Stimulated activated CD4-positive, alpha-beta T cell treated with anti-CD3 and anti-CD28 coated beads, Interleukin-1b, Interleukin-23, amount 100 ng/mL, for 1 hour (primary cell): ENCODE results near the gene SPATA25.
A peak's percentile ranks its signal among the peaks of the same experiment; 100 is the strongest.
"Not testable (repeated sequence)": the region's sequence is repeated elsewhere in the genome, so short reads cannot be mapped to it uniquely, and the experiment has no call there.

ENCODE experiments used
- DNase-seq, 2 donors: peaks; one replicate each; pipeline ENCODE4 v3.0.0-alpha.2; 2020; ENCODE audit warnings: low read depth in 2 of 2

SPATA25 gene, protein sequence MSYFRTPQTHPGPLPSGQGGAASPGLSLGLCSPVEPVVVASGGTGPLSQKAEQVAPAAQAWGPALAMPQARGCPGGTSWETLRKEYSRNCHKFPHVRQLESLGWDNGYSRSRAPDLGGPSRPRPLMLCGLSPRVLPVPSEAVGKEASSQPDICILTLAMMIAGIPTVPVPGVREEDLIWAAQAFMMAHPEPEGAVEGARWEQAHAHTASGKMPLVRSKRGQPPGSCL

DNA sequence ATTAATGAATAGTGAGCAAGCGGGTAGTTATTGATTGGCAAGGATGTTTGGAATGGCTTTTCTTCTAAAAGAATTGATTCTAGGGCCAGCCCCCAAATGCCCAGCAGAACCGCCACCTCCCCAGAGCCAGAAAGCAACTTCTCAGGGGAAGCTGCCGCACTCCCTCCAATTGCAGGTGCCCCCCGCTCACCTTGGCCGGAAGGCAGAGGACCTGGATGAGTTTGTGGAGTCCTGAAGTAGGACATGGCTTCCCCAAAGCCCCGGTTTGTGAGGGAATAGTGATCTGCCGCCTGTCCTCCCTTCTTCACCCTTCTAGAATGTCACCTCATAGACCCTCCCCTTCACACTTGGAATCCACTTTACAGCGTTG lies at the start of gene SPATA25:
TSS of gene SPATA25 (minus strand) at position 277 of the 370 bp plus-strand sequence. CDS start at position 245, 32 bp downstream.
- DNase-seq, result no peak

DNA sequence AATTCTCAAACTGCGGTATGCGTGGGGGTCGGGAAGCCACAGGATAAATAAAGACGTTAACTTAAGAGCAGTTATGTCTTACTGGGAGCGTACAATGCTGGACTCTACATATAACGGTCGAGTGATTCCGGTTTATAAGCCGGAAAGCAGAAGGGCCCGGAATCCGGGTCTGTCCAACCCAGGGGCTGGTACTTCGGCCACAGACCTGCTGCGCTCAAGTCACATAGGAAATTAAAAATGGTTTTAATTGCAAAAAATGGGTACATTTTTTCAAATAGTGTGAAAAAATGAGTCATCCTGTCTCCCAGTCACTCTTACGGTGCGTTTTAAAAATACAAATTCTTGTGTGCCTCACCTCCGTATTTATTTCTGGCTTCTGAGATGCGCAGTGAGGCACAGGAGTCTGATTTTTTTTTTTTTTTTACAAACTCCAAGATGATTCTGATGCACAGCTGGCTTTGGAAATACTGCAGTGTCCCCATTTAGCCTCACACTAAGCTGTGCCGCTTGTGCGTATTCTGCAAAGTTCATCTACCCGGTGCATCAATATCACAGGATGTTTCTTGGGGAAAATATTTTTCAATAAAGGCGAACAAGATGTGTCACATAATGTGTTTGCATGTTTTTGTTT lies 48.1 kb upstream of the SPATA25 start:
- DNase-seq, result no peak

DNA sequence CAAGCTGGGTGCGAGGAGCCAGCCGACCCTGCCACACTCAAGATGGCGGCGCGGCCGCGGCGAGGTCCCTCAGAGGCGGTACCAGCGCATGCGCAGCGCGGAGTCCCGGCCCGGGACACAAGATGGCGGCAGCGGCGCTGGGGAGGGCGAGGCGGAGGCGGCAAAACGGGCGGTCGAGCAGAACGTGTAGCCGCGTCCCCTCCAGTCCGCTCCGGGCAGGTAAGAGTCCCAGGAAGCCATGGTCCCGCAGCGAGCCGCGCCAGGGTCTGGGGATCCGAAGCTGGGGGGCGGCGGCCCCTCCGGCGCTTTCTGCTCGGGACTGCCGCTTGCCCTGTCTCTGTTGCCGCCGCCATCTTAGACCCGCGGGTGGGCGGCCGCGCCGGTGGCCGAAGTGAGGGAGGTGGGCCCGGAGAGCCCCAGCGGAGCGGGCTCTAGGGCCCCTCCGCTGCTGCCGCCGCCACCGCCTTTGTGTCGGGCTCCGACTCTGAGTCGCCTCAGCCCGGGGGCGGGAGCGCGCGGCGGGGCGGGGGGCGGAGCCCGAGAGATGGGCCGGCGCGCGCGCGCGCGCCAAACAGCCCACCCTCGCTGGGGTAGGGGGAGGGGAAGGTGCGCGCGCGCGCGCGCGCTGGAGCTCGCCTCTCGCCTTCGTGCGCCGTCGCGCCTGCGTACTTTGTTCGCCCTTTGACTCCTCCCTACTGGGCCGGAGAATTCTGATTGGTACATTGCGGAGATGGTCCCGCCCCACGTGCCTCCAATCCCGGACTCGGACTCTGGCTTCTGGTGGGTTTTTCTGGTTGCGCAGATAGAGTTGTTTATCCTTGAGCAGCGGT lies 47.4 kb upstream of the SPATA25 start, which contains the start of gene PCIF1:
TSS of gene PCIF1 (plus strand) at position 98 of the 830 bp plus-strand sequence. CDS start 4,317 bp downstream, outside the sequence.
- peak; percentile 95 to 98 for DNase-seq

DNA sequence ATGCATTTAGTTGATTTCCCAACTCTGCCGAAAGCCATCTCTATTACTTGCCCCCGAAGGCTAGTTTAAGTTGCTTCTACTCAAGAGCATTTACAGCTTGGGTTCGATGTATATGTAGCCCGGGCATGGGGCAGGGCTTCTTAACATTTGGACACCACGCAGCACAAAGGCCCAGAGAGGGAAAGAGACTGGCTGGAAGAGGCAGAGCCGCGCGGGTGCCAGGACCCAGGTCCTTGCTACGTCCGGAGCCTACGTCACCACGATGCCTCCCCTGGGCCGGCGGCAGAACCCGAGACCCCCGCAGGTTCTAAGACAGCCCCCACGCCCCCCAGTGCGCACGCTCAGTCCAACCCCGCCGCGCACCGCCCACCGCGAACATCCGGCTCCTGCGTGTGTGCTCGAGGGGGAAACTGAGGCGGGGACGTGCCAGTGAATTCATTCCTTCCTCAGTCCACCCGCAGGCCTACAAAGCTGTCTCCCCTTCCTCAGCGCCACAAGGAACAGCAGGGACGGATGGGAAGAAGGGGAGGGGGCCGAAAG lies 46.7 kb upstream of the SPATA25 start:
- no peak for DNase-seq

DNA sequence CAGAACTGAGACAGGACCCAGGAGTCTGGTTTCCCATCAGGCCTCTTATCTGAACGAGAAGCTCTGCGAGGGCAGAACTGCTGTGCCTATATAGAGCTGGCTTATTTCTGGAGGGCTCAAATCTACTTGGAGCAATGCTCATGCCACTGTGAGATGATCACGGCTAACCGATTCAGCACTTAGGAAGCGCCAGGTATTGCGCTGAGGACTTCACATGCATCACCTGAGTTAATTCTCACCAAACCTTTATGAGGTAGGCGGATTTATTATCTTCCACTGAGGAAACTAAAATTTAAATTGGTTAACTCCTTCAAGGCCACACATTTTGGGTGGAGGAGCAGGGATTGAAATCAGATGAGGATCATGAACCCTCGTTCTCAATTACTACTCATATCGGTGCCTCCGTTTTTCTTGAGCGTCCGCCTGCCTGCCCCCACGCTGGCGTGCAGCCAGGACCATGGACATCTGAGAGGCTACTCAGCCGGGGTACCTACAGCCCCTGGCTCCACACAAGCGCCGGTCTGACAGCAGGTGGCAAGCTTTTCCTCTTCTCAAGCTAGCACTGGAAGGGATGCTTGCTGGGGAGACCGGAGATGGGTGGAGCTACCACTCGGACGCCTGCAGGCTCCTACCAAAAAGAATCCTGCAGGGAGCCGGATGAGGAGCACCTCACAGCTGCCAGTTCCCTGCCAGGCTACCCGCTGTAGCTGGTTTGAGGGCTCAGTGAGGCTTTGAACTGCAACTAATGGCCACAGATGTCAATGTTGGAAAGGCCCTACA lies 46.0 kb upstream of the SPATA25 start:
- peak in 1 of 2 donors; percentile 11 for DNase-seq

DNA sequence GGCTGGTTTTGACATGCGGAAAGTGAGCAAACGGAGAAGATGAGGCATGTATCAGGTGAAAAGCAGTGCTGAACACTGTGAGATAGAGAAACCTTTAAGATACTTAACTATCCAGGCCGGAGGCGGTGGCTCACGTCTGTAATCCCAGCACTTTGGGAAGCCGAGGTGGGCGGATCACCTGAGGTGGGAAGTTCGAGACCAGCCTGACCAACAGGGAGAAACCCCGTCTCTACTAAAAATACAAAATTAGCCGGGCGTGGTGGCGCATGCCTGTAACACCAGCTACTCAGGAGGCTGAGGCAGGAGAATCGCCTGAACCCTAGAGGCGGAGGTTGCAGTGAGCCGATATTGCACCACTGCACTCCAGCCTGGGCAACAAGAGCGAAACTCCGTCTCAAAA lies 44.3 kb upstream of the SPATA25 start:
- not testable (repeated sequence) for DNase-seq

DNA sequence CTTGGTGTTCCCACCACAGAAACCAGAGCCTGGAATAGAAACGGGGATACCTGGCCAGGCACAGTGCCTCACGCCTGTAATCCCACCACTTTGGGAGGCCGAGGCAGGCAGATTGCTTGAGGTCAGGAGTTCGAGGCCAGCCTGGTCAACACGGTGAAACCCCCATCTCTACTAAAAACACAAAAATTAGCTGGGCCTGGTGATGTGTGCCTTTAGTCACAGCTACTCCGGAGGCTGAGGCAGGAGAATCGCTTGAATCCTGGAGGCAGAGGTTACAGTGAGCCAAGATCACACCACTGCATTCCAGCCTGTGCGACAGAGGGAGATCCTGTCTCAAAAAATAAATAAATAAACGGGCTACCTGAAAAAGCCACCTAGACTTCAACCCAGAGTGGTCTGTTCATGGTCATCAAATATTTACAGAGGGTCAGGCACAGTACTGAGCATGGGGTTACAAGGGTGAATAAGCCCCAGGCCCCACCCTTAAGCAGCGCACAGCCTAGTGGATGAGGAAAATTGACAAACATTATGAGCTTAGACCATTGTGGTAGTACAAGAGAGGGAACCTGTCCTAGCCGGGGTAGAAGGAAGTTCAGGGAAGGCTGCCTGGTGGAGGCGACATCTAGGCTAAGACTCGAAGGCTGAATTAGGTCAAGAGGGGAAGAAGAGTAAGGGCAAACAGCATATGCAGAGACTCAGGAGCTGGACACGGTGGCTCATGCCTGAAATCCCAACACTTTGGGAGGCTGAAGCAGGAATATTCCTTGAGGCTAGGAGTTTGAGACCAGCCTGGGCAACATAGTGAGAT lies 39.9 kb upstream of the SPATA25 start:
- DNase-seq, result no peak

DNA sequence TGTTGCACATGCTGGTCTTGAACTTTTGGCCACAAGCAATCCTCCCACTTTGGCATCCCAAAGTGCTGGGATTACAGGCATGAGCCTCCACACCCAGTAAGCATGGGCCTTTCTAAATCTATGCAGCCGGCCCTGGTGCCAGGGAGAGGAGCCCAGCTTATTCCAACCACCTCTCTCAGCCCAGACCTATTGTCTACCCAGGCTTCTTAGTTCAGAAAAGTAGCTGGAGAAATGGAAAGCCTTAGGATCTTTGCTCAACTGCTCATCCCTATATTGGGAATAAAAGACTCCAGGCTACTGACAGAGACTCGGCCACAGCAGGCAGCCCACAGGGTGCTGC lies 39.3 kb upstream of the SPATA25 start:
- DNase-seq, result no peak

DNA sequence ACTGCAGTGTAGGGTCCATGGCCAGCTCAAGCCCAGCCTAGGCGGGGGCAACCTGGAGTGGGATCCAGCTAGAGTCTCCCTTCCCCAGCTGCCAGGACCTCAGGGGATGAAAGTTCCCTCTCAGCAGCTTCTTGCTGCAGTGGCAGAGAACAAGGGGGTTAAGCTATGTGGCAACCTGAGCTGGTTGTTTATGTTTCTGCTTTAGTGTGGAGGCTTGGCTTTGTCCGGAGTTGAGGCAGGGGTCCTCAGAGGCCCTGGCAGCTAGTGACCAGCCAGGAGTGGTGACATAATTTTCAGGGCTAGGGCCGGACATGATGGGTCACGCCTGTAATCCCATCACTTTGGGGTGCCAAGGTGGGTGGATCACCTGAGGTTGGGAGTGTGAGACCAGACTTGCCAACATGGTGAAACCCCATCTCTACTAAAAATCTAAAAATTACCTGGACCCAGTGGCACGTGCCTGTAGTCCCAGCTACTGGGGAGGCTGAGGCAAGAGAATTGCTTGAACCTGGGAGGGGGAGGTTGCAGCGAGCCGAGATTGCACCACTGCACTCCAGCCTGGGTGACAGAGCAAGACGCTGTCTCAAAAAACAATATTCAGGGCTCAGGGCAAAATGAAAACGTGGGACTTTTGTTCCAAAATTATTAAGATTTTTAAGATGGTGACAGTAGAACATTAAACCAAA lies 38.5 kb upstream of the SPATA25 start:
- DNase-seq, result no peak

DNA sequence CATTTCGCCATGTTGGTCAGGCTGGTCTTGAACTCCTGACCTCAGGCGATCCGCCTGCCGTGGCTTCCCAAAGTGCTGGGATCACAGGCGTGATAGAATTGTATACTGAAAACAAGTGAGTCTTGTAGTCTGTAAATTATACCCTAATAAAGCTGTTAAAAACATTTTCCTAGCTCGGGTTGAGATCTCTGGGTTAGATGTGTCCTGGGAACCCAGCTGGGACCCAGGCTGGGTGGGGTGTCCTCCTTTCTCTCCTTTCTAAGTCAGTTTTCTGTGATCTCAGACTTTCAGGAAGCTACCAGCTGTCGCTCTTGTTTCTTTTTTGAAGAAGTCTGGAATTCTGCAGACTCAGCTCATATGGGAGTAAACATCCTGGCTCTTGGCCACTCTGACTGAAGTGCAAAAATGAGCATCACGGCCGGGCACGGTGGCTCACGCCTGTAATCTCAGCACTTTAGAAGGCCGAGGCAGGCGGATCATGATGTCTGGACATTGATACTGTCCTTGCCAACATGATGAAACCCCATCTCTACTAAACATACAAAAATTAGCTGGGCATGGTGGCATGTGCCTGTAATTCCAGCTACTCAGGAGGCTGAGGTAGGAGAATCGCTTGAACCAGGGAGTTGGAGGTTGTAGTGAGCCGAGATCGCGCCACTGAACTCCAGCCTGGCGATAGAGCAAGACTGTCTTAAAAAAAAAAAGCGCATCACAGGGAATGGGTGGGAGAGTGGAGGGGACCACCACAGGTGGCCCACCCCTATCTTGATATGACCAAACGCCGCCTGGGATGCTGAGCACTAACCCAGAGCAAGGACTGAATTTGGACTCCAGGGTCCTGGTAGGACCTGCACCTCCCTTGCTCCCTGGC lies 37.2 kb upstream of the SPATA25 start:
- no peak for DNase-seq

DNA sequence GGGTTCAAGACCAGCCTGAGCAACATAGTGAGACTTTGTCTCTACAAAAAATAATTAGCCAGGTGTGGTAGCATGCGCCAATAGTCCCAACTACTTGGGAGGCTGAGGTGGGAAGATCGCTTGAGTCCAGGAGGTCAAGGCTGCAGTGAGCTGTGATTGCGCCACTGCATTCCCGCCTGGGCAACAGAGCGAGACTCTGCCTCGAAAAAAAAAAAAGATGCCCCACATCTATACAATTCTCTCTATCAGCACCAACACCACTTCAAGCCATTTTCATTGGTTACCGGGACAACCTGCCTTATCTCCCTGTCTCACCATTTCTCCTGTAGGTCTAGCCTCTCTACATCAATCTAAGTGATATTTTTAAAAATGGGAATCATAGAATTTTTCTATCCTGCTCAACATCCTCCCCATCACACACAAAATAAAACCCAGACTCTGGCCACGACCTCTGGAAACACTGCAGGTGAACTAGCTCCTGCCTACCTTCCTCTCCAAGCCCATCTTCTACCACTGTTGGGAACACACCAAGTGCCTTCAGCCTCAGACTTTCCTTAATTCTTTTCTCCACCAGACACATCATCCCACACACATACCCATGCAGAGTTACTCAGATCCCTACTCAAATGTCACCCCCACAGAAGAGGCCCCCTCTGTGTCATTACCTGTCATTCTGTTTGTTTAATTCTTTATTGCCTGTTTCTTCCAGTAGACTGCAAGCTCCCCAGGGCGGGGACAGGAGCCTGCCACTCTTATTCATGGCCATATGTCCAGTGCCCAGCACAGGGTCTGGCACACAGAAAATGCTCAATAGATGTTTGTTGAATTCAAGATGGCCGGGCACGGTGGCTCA lies 34.1 kb upstream of the SPATA25 start:
- no peak for DNase-seq

DNA sequence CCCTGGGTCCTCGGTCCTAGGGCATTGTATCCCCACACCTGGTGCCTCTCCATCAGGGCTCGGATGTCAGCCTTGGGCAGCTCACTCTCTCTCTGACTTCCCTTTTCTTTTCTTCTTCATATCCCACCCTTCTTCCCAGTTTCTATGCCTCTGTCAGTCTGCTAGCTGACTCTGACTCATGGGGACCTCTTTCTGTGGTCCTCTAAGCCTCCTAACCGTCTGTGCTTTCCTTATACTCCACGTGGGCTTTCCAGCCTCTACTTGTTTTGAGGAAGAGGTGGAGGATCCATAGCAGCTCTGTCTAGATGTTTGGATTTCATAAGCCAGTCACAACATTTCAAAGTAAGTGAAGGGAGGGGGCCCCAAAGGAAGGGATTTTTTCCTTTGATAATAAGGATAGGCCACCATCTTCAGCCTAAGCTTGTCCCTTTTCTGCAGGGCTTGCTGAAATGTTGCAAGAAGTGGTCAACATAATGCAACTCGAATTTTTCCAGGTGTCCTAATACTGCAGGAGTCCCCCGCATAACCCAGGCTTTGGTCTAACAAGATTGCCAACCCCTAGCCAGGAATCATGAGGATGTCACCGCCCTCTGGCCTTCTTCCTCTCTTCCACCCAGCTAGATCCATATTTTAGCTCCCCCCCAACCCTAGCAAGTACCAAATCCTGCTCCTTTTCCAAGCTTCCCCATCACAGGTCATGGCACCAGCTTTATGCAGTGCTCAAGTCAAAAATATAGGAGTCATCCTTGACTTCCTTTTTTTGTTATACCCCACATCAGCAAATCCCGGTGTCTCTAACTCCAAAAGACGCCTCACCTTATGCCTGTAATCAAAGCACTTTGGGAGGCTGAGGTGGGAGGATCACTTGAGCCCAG lies 33.3 kb upstream of the SPATA25 start:
- DNase-seq, result no peak

DNA sequence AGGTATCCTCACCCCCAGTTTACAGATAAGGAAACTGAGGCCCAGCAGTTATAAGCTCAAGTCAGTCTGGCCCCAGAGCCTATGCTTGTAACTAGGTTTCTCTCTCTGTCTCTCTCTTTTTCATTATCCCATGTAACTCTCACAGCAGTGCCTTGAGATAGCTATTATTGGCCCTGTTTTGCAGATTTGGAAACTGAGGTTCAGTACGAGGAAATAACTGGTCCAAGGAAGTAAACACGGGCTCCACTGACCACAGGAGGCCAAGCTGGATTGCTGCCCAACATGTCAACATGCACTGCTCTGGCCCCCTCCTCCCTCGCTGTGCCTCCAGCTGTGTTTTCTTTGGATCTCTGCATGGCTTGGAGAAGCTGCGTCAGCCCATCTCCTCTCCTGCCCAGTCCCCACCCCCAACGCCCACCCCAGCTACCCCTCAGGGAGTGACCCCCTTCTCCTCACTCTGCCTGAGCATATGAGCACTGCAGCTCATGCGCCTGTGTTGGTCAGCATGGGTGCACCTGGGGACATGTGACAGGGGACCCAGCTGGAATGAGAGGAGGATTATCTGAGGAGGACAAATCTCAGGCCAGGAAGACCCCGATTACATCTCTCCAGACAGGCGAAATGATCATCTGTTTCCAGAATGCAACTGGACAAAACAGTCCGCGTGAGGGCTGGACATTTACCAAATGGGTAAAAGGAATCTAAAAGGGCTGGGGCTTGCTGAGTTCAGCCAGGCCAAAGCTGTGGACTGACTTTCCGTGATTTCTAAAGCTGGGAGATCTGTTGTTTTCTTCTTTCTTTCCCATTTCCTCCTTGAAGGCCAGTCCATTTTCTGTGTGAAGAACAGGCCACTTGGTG lies 32.3 kb upstream of the SPATA25 start:
- DNase-seq, result no peak

DNA sequence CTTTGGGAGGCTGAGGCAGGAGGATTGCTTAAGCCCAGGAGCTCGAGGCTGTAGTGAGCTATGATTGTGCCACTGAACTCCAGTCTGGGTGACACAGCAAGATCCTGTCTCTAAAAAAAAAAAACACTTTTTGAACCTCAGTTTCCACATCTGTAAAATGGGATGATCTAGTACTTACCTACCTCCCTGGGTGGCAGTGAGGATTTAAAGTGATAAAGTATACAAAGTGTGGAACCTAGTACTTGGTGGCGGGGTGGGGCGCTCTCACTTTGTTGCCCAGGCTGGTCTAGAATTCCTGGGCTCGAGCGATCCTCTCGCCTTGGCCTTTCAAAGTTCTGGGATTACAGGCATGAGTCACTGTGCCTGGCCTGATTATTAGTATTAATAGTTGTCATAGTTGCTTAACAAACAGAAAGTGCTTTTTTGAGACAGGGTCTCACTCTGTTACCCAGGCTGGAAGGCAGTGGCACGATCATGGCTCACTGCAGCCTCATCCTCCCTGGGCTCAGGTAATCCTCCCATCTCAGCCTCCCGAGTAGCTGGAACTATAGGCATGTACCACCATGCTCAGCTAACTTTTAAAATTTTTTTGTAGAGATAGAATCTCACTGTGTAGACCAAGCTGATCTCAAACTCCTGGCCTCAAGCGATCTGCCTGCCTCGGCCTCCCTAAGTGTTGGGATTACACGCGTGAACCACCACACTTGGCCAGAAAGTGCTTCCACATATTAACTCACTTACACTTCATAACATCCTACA lies 31.5 kb upstream of the SPATA25 start:
- DNase-seq, result no peak

DNA sequence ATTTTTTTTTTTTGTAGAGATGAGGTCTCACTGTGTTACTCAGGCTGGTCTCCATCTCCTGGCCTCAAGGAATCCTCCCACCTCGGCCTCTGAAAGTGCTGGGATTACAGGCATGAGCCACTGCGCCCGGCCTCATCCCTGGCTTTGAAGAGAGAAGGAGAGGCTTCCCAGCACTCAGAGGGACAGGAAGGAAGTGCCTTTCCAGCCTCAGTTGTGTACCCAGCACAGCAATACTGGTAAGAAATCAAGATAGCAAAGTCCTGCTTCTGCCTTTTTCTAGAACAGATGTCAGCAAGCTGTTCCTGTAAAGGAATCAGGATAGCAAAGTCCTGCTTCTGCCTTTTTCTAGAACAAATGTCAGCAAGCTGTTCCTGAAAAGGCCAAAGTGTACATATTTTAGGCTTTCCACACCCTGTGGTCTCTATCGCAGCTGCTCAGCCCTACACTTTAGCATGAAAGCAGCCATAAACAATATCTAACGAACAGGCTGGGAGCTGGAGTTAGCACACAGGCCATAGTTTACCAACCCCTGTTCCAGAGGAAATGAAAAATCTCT lies 30.8 kb upstream of the SPATA25 start:
- no peak for DNase-seq
